HEK293 (cell line): ENCODE measurements around the gene BAG2.

Source experiments
- CTCF ChIA-PET: fragments of 350-600 bp; formaldehyde crosslinking; extraction: SDS; loops from one replicate; lab custom pipeline; 2021; ENCODE audit warnings: antibody characterized with exemption; lab: Yijun Ruan, JAX
- POLR2A ChIA-PET: fragments of 300-600 bp; formaldehyde crosslinking; extraction: SDS; loops from one replicate; lab custom pipeline; 2020; ENCODE audit warnings: antibody characterized with exemption, inconsistent platforms; lab: Yijun Ruan, JAX
- H3K27ac ChIP-seq: fragments of 200-500 bp; sonication (Bioruptor generic); 2 replicates; pipeline ENCODE4 v1.5.1; 2014; ENCODE audit warnings: low read depth, low read length, control low read depth, inconsistent platforms; ENCODE audit errors: extremely low read depth
- H3K36me3 ChIP-seq, 2 experiments: fragments of 200-500 bp in 1 of 2; sonication (Bioruptor generic) in 1 of 2; 1 replicate in 1 of 2; 2 replicates in 1 of 2; pipeline ENCODE4 v1.5.1; 2014 to 2017; ENCODE audit warnings: inconsistent platforms in 2 of 2, low read length in 2 of 2; ENCODE audit not compliant: control insufficient read depth in 2 of 2, insufficient read depth in 1 of 2
- H3K4me1 ChIP-seq: fragments of 200-500 bp; sonication (Bioruptor generic); 2 replicates; pipeline ENCODE4 v1.5.1; 2014; ENCODE audit warnings: mild to moderate bottlenecking, low read length, inconsistent platforms; ENCODE audit not compliant: control insufficient read depth, insufficient read depth
- H3K4me3 ChIP-seq: 2 replicates; pipeline ENCODE4 v1.5.1; 2011; ENCODE audit warnings: low read depth, mild to moderate bottlenecking, control low read depth, low read length, moderate library complexity
- H3K9me3 ChIP-seq: fragments of 200-500 bp; sonication (Bioruptor generic); 2 replicates; pipeline ENCODE4 v1.5.1; 2014; ENCODE audit warnings: low read depth, low read length, inconsistent platforms; ENCODE audit not compliant: control insufficient read depth, insufficient read depth
- CTCF ChIP-seq: fragments of 450-650 bp; formaldehyde crosslinking; IDR thresholded peaks from 2 replicates; pipeline ENCODE4 v1.5.1; 2016; ENCODE audit warnings: missing biosample characterization, missing genetic modification characterization
- GLI2 ChIP-seq: fragments of 450-650 bp; formaldehyde crosslinking; IDR thresholded peaks from 2 replicates; pipeline ENCODE4; 2017; ENCODE audit warnings: missing biosample characterization, missing genetic modification characterization, low read depth, borderline replicate concordance
- HOXD13 ChIP-seq: sonication (generic); formaldehyde crosslinking; IDR thresholded peaks from 2 replicates; pipeline ENCODE4 v1.8.0; 2022; ENCODE audit warnings: missing genetic modification reagents, borderline replicate concordance
- MZF1 ChIP-seq: fragments of 450-650 bp; formaldehyde crosslinking; IDR thresholded peaks from 2 replicates; pipeline ENCODE4 v1.5.1; 2017; ENCODE audit warnings: missing biosample characterization, missing genetic modification characterization, borderline replicate concordance
- SP3 ChIP-seq: fragments of 450-650 bp; formaldehyde crosslinking; IDR thresholded peaks from 2 replicates; pipeline ENCODE4 v1.5.1; 2016; ENCODE audit warnings: missing biosample characterization, missing genetic modification characterization
- WT1 ChIP-seq: fragments of 450-650 bp; formaldehyde crosslinking; IDR thresholded peaks from 2 replicates; pipeline ENCODE4 v1.5.1; 2016; ENCODE audit warnings: missing biosample characterization, missing genetic modification characterization
- ZBTB1 ChIP-seq: fragments of 450-650 bp; formaldehyde crosslinking; IDR thresholded peaks from 2 replicates; pipeline ENCODE4 v1.5.1; 2016; ENCODE audit warnings: missing biosample characterization, missing genetic modification characterization
- ZBTB6 ChIP-seq: fragments of 450-650 bp; formaldehyde crosslinking; IDR thresholded peaks from 2 replicates; pipeline ENCODE4 v1.5.1; 2017; ENCODE audit warnings: missing biosample characterization, missing genetic modification characterization
- ZEB2 ChIP-seq: fragments of 450-650 bp; formaldehyde crosslinking; IDR thresholded peaks from 2 replicates; pipeline ENCODE4 v1.5.1; 2016; ENCODE audit warnings: missing biosample characterization, missing genetic modification characterization
- ZFHX2 ChIP-seq: fragments of 450-650 bp; formaldehyde crosslinking; conservative IDR thresholded peaks from 2 replicates; pipeline ENCODE4 v1.5.1; 2016; ENCODE audit warnings: missing biosample characterization, missing genetic modification characterization
- ZFP69B ChIP-seq: fragments of 450-650 bp; formaldehyde crosslinking; IDR thresholded peaks from 2 replicates; pipeline ENCODE4 v1.5.1; 2016; ENCODE audit warnings: missing biosample characterization, missing genetic modification characterization
- ZNF138 ChIP-seq: fragments of 450-650 bp; formaldehyde crosslinking; IDR thresholded peaks from 2 replicates; pipeline ENCODE4 v1.5.1; 2016; ENCODE audit warnings: missing biosample characterization, missing genetic modification characterization, borderline replicate concordance
- ZNF146 ChIP-seq: fragments of 450-650 bp; formaldehyde crosslinking; IDR thresholded peaks from 2 replicates; pipeline ENCODE4 v1.5.1; 2016; ENCODE audit warnings: missing biosample characterization, missing genetic modification characterization
- ZNF148 ChIP-seq: fragments of 450-650 bp; formaldehyde crosslinking; IDR thresholded peaks from 2 replicates; pipeline ENCODE4 v1.5.0; 2017; ENCODE audit warnings: missing biosample characterization, missing genetic modification characterization, borderline replicate concordance
- ZNF19 ChIP-seq: fragments of 450-650 bp; formaldehyde crosslinking; IDR thresholded peaks from 2 replicates; pipeline ENCODE4; 2016; ENCODE audit warnings: missing biosample characterization, missing genetic modification characterization, low read depth
- ZNF280C ChIP-seq: fragments of 450-650 bp; formaldehyde crosslinking; IDR thresholded peaks from 2 replicates; pipeline ENCODE4 v1.5.1; 2016; ENCODE audit warnings: missing biosample characterization, missing genetic modification characterization
- ZNF350 ChIP-seq: fragments of 450-650 bp; formaldehyde crosslinking; IDR thresholded peaks from 2 replicates; pipeline ENCODE4 v1.5.0; 2017; ENCODE audit warnings: missing biosample characterization, mild to moderate bottlenecking, missing genetic modification characterization
- ZNF48 ChIP-seq: fragments of 450-650 bp; formaldehyde crosslinking; IDR thresholded peaks from 2 replicates; pipeline ENCODE4 v1.5.1; 2016; ENCODE audit warnings: missing biosample characterization, missing genetic modification characterization
- ZNF548 ChIP-seq: fragments of 450-650 bp; formaldehyde crosslinking; IDR thresholded peaks from 2 replicates; pipeline ENCODE4 v1.5.1; 2016; ENCODE audit warnings: missing biosample characterization, missing genetic modification characterization
- ZNF560 ChIP-seq: fragments of 450-650 bp; formaldehyde crosslinking; IDR thresholded peaks from 2 replicates; pipeline ENCODE4 v1.5.1; 2017; ENCODE audit warnings: missing biosample characterization, missing genetic modification characterization, borderline replicate concordance
- ZNF580 ChIP-seq: fragments of 450-650 bp; formaldehyde crosslinking; IDR thresholded peaks from 2 replicates; pipeline ENCODE4 v1.5.1; 2016; ENCODE audit warnings: missing biosample characterization, missing genetic modification characterization
- ZNF610 ChIP-seq: fragments of 450-650 bp; formaldehyde crosslinking; IDR thresholded peaks from 2 replicates; pipeline ENCODE4 v1.5.1; 2016; ENCODE audit warnings: missing biosample characterization, missing genetic modification characterization, borderline replicate concordance
- ZNF626 ChIP-seq: fragments of 450-650 bp; sonication (Bioruptor Pico); formaldehyde crosslinking; IDR thresholded peaks from 2 replicates; pipeline ENCODE4 v1.5.1; 2018; ENCODE audit warnings: missing biosample characterization, missing genetic modification characterization, inconsistent platforms
- ZNF704 ChIP-seq: fragments of 450-650 bp; formaldehyde crosslinking; IDR thresholded peaks from 2 replicates; pipeline ENCODE4 v1.5.1; 2016; ENCODE audit warnings: missing biosample characterization, missing genetic modification characterization
- ZNF768 ChIP-seq: fragments of 450-650 bp; formaldehyde crosslinking; IDR thresholded peaks from 2 replicates; pipeline ENCODE4 v1.5.1; 2018; ENCODE audit warnings: missing biosample characterization, mild to moderate bottlenecking, missing genetic modification characterization
- ZNF843 ChIP-seq: fragments of 450-650 bp; formaldehyde crosslinking; IDR thresholded peaks from 2 replicates; pipeline ENCODE4 v1.5.1; 2016; ENCODE audit warnings: missing biosample characterization, missing genetic modification characterization

BAG2 gene

GRCh38 chr6:57182017-57182432, 9.9 kb downstream of the BAG2 start:
- H3K9me3 ChIP-seq: no peaks in the 10 kb centered on the region
- H3K4me1 ChIP-seq: no peaks in the 10 kb centered on the region
- H3K27ac ChIP-seq: no peak overlapping the region
- H3K4me3 ChIP-seq: no peak overlapping the region
- no peak for TF ChIP-seq MZF1
- no peak for TF ChIP-seq ZBTB6 (tag by site-specific recombination)
- no peak for TF ChIP-seq ZNF580
- no peak for TF ChIP-seq ZNF704 (tag by site-specific recombination)
- no peak for TF ChIP-seq ZFHX2 (tag by site-specific recombination)
- TF ChIP-seq WT1 (tag by site-specific recombination): no peak
- TF ChIP-seq ZBTB1 (tag by site-specific recombination): no peak
- no peak for TF ChIP-seq ZNF560 (tag by site-specific recombination)
- TF ChIP-seq ZNF280C: no peak
- TF ChIP-seq ZNF19: no peak
- no peak for TF ChIP-seq GLI2 (tag by site-specific recombination)
- no peak for TF ChIP-seq ZNF350 (tag by site-specific recombination)
- TF ChIP-seq ZNF138 (tag by site-specific recombination): no peak
- TF ChIP-seq ZFP69B (tag by site-specific recombination): no peak
- TF ChIP-seq ZNF548 (tag by site-specific recombination): no peak
- no peak for TF ChIP-seq ZNF626 (tag by site-specific recombination)
- no peak for TF ChIP-seq ZNF768 (tag by site-specific recombination)
- TF ChIP-seq HOXD13: no peak
- POLR2A ChIA-PET: interaction anchor here (1.5 kb wide), 1 partner anchor 10 kb away, joined by 4 read pairs; the partner anchor contains the start of gene BAG2
- CTCF ChIA-PET: interaction anchor here (1.0 kb wide), 1 partner anchor 134 kb away, joined by 3 read pairs; no protein-coding TSS in a partner anchor
- H3K36me3 ChIP-seq: peaks cover 34 to 61% of the 10 kb centered on the region in 2 experiments

DNA sequence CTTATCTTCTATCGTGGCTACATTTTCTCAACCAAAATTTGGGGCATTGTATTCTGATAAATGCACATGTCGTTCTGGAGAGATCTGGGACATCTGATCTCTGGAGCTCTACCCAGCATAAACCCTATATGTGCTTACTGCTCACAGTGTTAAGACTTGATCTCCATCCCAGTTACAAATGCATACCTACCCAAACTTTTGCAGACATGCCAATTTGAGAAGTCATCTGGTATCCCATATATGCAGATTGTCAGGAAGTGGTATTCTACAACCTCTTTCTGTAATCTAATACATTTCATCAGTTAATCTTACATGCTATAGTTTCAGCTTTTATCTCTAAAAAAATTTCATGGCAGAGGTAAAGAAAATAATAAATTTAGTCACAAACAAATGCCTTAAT, 11.2 kb downstream of the BAG2 start:
- Histone ChIP-seq H3K4me3 (no peak overlapping the region), H3K36me3 (peaks cover 38 to 65% of the 10 kb centered on the region in 2 experiments), H3K4me1 (no peaks in the 10 kb centered on the region), H3K9me3 (no peaks in the 10 kb centered on the region), H3K27ac (no peak overlapping the region)
- POLR2A ChIA-PET: interaction anchor here (0.6 kb wide), 1 partner anchor 127 kb away, joined by 3 read pairs; no protein-coding TSS in a partner anchor
- no peak for TF ChIP-seq ZNF843 (tag by site-specific recombination)
- no peak for TF ChIP-seq ZEB2 (tag by site-specific recombination)
- TF ChIP-seq ZNF148: no peak
- TF ChIP-seq ZNF610 (tag by site-specific recombination): no peak
- no peak for TF ChIP-seq CTCF (tag by site-specific recombination)
- TF ChIP-seq ZNF146 (tag by site-specific recombination): no peak
- no peak for TF ChIP-seq SP3 (tag by site-specific recombination)
- TF ChIP-seq ZNF48 (tag by site-specific recombination): no peak
- CTCF ChIA-PET: no interaction called here
